ENCODE measurements around the gene KIF3B. TPM values are rescaled to one million over a fixed set of nuclear protein-coding genes. Genes with fewer than 3 reads are reported as not detected.
A peak's percentile ranks its signal among the peaks of the same experiment; 100 is the strongest.
"Not testable (repeated sequence)": the region's sequence is repeated elsewhere in the genome, so short reads cannot be mapped to it uniquely, and the experiment has no call there.

The KIF3B gene
- total RNA-seq, 2 experiments from 2014 or later: 8.2 to 25.2 TPM

- Histone ChIP-seq H3K79me2 (ENCODE audit: insufficient read depth, low read depth, low read length) (no peaks in the 10 kb centered on the region), H3K4me1 (ENCODE audit: insufficient read depth, low read length, poor library complexity, severe bottlenecking) (peaks cover 46% of the 10 kb centered on the region), H2AFZ (ENCODE audit: low read length) (peak overlapping the region; percentile 21; the same call in 1 of the 2 replicates), H3K9me3 (ENCODE audit: low read length) (no peaks in the 10 kb centered on the region), H3K36me3 (ENCODE audit: insufficient read depth, low read length) (no peaks in the 10 kb centered on the region), H3K27ac (ENCODE audit: low read depth, low read length, poor library complexity, severe bottlenecking) (no peak overlapping the region), H3K4me2 (ENCODE audit: low read length) (no peak overlapping the region), H4K20me1 (ENCODE audit: insufficient read depth, low read length) (no peaks in the 10 kb centered on the region), H3K9me2 (ENCODE audit: insufficient read depth, low read length) (no peaks in the 10 kb centered on the region), H3K4me3 (ENCODE audit: low read depth, low read length, poor library complexity, severe bottlenecking) (no peak overlapping the region)
- ChIA-PET CTCF (ENCODE audit: unreplicated experiment) (no interaction called here), POLR2A (interaction anchor here (0.7 kb wide), 1 partner anchor 46 kb away, joined by 5 read pairs; no protein-coding TSS in a partner anchor)
- TF ChIP-seq CTCF (conservative IDR thresholded peaks at IDR 0.05; ENCODE audit: low read length) (no peak), EZH2phosphoT487 (IDR thresholded peaks at IDR 0.05; ENCODE audit: borderline replicate concordance, low read depth, low read length) (no peak)
- no peak for DNase-seq (ENCODE audit: low spot score)
- intact Hi-C loops (cut with micrococcal nuclease; ENCODE audit: unreplicated experiment): no loop called here
- no TSS peak for BruUV-seq (replicated peaks)
Measured at GRCh38 chr20:32263398-32263954, 14.0 kb upstream of the KIF3B start.

- no peak for TF ChIP-seq CTCF (conservative IDR thresholded peaks at IDR 0.05; ENCODE audit: low read length)
- TF ChIP-seq EZH2phosphoT487 (IDR thresholded peaks at IDR 0.05; ENCODE audit: borderline replicate concordance, low read depth, low read length): no peak
- H3K4me2 ChIP-seq (ENCODE audit: low read length): no peak overlapping the region
- H3K9me3 ChIP-seq (ENCODE audit: low read length): peaks cover 9% of the 10 kb centered on the region
- DNase-seq (ENCODE audit: low spot score): no peak
- H3K4me3 ChIP-seq (ENCODE audit: low read depth, low read length, poor library complexity, severe bottlenecking): no peak overlapping the region
- no peaks in the 10 kb centered on the region for H3K9me2 ChIP-seq (ENCODE audit: insufficient read depth, low read length)
- intact Hi-C loops (cut with micrococcal nuclease; ENCODE audit: unreplicated experiment): no loop called here
- no peaks in the 10 kb centered on the region for H4K20me1 ChIP-seq (ENCODE audit: insufficient read depth, low read length)
- H3K4me1 ChIP-seq (ENCODE audit: insufficient read depth, low read length, poor library complexity, severe bottlenecking): peaks cover 36% of the 10 kb centered on the region
- ChIA-PET CTCF (ENCODE audit: unreplicated experiment) (no interaction called here), POLR2A (interaction anchor here (0.7 to 2.0 kb wide), 4 partner anchors 11 to 32 kb away, joined by 3 to 14 read pairs (median 5); no protein-coding TSS in a partner anchor)
- BruUV-seq (replicated peaks): no TSS peak
- no peak overlapping the region for H2AFZ ChIP-seq (ENCODE audit: low read length)
- H3K27ac ChIP-seq (ENCODE audit: low read depth, low read length, poor library complexity, severe bottlenecking): no peak overlapping the region
- H3K79me2 ChIP-seq (ENCODE audit: insufficient read depth, low read depth, low read length): no peaks in the 10 kb centered on the region
- no peaks in the 10 kb centered on the region; the same call in 1 of the 2 replicates for H3K36me3 ChIP-seq (ENCODE audit: insufficient read depth, low read length)
Measured at GRCh38 chr20:32271620-32272019, 5.8 kb upstream of the KIF3B start.

- H3K79me2 ChIP-seq (ENCODE audit: insufficient read depth, low read depth, low read length): peaks cover 17% of the 10 kb centered on the region; the same call in 1 of the 2 replicates
- no peak overlapping the region for H3K27ac ChIP-seq (ENCODE audit: low read depth, low read length, poor library complexity, severe bottlenecking)
- no peak for TF ChIP-seq EZH2phosphoT487 (IDR thresholded peaks at IDR 0.05; ENCODE audit: borderline replicate concordance, low read depth, low read length)
- no peak for TF ChIP-seq CTCF (conservative IDR thresholded peaks at IDR 0.05; ENCODE audit: low read length)
- H3K36me3 ChIP-seq (ENCODE audit: insufficient read depth, low read length): no peaks in the 10 kb centered on the region; the same call in 1 of the 2 replicates
- no peaks in the 10 kb centered on the region for H4K20me1 ChIP-seq (ENCODE audit: insufficient read depth, low read length)
- CTCF ChIA-PET (ENCODE audit: unreplicated experiment): no interaction called here
- intact Hi-C loops (cut with micrococcal nuclease; ENCODE audit: unreplicated experiment): no loop called here
- H3K9me2 ChIP-seq (ENCODE audit: insufficient read depth, low read length): no peaks in the 10 kb centered on the region
- no peak overlapping the region for H3K4me3 ChIP-seq (ENCODE audit: low read depth, low read length, poor library complexity, severe bottlenecking)
- DNase-seq (ENCODE audit: low spot score): no peak
- peaks cover 45% of the 10 kb centered on the region for H3K4me1 ChIP-seq (ENCODE audit: insufficient read depth, low read length, poor library complexity, severe bottlenecking)
- H3K4me2 ChIP-seq (ENCODE audit: low read length): no peak overlapping the region
- H2AFZ ChIP-seq (ENCODE audit: low read length): no peak overlapping the region
- peaks cover 9% of the 10 kb centered on the region for H3K9me3 ChIP-seq (ENCODE audit: low read length)
- no TSS peak for BruUV-seq (replicated peaks)
- POLR2A ChIA-PET: interaction anchor here (1.2 kb wide), 1 partner anchor 9 kb away, joined by 4 read pairs; no protein-coding TSS in a partner anchor
Measured at GRCh38 chr20:32274359-32274758, 3.1 kb upstream of the KIF3B start.

GRCh38 chr20:32275163-32275562, 2.3 kb upstream of the KIF3B start:
- Histone ChIP-seq H3K79me2 (ENCODE audit: insufficient read depth, low read depth, low read length) (peaks cover 25% of the 10 kb centered on the region), H3K4me1 (ENCODE audit: insufficient read depth, low read length, poor library complexity, severe bottlenecking) (peaks cover 48% of the 10 kb centered on the region)
- H4K20me1 ChIP-seq (ENCODE audit: insufficient read depth, low read length); intact Hi-C loops (cut with micrococcal nuclease; ENCODE audit: unreplicated experiment); H3K4me3 ChIP-seq (ENCODE audit: low read depth, low read length, poor library complexity, severe bottlenecking); H3K9me2 ChIP-seq (ENCODE audit: insufficient read depth, low read length); DNase-seq (ENCODE audit: low spot score); CTCF ChIA-PET (ENCODE audit: unreplicated experiment); H3K4me2 ChIP-seq (ENCODE audit: low read length); H2AFZ ChIP-seq (ENCODE audit: low read length); H3K27ac ChIP-seq (ENCODE audit: low read depth, low read length, poor library complexity, severe bottlenecking); H3K9me3 ChIP-seq (ENCODE audit: low read length); H3K36me3 ChIP-seq (ENCODE audit: insufficient read depth, low read length); BruUV-seq (replicated peaks): not testable (repeated sequence)
- POLR2A ChIA-PET: interaction anchor here (1.2 kb wide), 1 partner anchor 10 kb away, joined by 4 read pairs; no protein-coding TSS in a partner anchor
